HEK293 (cell line): ENCODE data around the gene UBE2E1.

Experiments used
- CTCF ChIA-PET: fragments of 350-600 bp; formaldehyde crosslinking; extraction: SDS; loops from one replicate; lab custom pipeline; 2021; ENCODE audit warnings: antibody characterized with exemption; lab: Yijun Ruan, JAX
- POLR2A ChIA-PET: fragments of 300-600 bp; formaldehyde crosslinking; extraction: SDS; loops from one replicate; lab custom pipeline; 2020; ENCODE audit warnings: antibody characterized with exemption, inconsistent platforms; lab: Yijun Ruan, JAX
- H3K27ac ChIP-seq: fragments of 200-500 bp; sonication (Bioruptor generic); 2 replicates; pipeline ENCODE4 v1.5.1; 2014; ENCODE audit warnings: low read depth, low read length, control low read depth, inconsistent platforms; ENCODE audit errors: extremely low read depth
- H3K36me3 ChIP-seq, 2 experiments: fragments of 200-500 bp in 1 of 2; sonication (Bioruptor generic) in 1 of 2; 1 replicate in 1 of 2; 2 replicates in 1 of 2; pipeline ENCODE4 v1.5.1; 2014 to 2017; ENCODE audit warnings: inconsistent platforms in 2 of 2, low read length in 2 of 2; ENCODE audit not compliant: control insufficient read depth in 2 of 2, insufficient read depth in 1 of 2
- H3K4me1 ChIP-seq: fragments of 200-500 bp; sonication (Bioruptor generic); 2 replicates; pipeline ENCODE4 v1.5.1; 2014; ENCODE audit warnings: mild to moderate bottlenecking, low read length, inconsistent platforms; ENCODE audit not compliant: control insufficient read depth, insufficient read depth
- H3K4me3 ChIP-seq: 2 replicates; pipeline ENCODE4 v1.5.1; 2011; ENCODE audit warnings: low read depth, mild to moderate bottlenecking, control low read depth, low read length, moderate library complexity
- H3K9me3 ChIP-seq: fragments of 200-500 bp; sonication (Bioruptor generic); 2 replicates; pipeline ENCODE4 v1.5.1; 2014; ENCODE audit warnings: low read depth, low read length, inconsistent platforms; ENCODE audit not compliant: control insufficient read depth, insufficient read depth
- EGR2 ChIP-seq: fragments of 450-650 bp; formaldehyde crosslinking; IDR thresholded peaks from 2 replicates; pipeline ENCODE4 v1.5.1; 2016; ENCODE audit warnings: low read depth, missing biosample characterization, missing genetic modification characterization
- GLI2 ChIP-seq: fragments of 450-650 bp; formaldehyde crosslinking; IDR thresholded peaks from 2 replicates; pipeline ENCODE4; 2017; ENCODE audit warnings: missing biosample characterization, missing genetic modification characterization, low read depth, borderline replicate concordance
- KLF17 ChIP-seq: fragments of 450-650 bp; formaldehyde crosslinking; IDR thresholded peaks from 2 replicates; pipeline ENCODE4 v1.5.1; 2016; ENCODE audit warnings: missing biosample characterization, missing genetic modification characterization
- PRDM1 ChIP-seq: fragments of 450-650 bp; formaldehyde crosslinking; IDR thresholded peaks from 2 replicates; pipeline ENCODE4; 2016; ENCODE audit warnings: missing biosample characterization, missing genetic modification characterization
- TCF7L2 ChIP-seq: IDR thresholded peaks from 2 replicates; pipeline ENCODE4 v1.6.1; 2011; ENCODE audit warnings: low read depth, mild to moderate bottlenecking, inconsistent platforms, low read length, moderate library complexity, borderline replicate concordance
- ZBTB48 ChIP-seq: fragments of 450-650 bp; formaldehyde crosslinking; IDR thresholded peaks from 2 replicates; pipeline ENCODE4 v1.5.1; 2016; ENCODE audit warnings: missing biosample characterization, missing genetic modification characterization
- ZBTB8A ChIP-seq: fragments of 450-650 bp; formaldehyde crosslinking; IDR thresholded peaks from 2 replicates; pipeline ENCODE4 v1.5.1; 2016; ENCODE audit warnings: missing biosample characterization, missing genetic modification characterization
- ZNF202 ChIP-seq: fragments of 450-650 bp; formaldehyde crosslinking; IDR thresholded peaks from 2 replicates; pipeline ENCODE4 v1.5.1; 2016; ENCODE audit warnings: missing biosample characterization, missing genetic modification characterization, borderline replicate concordance
- ZNF211 ChIP-seq: fragments of 450-650 bp; formaldehyde crosslinking; IDR thresholded peaks from 2 replicates; pipeline ENCODE4 v1.5.1; 2016; ENCODE audit warnings: low read depth, missing biosample characterization, missing genetic modification characterization
- ZNF335 ChIP-seq: fragments of 450-650 bp; formaldehyde crosslinking; conservative IDR thresholded peaks from 2 replicates; pipeline ENCODE4 v1.5.1; 2016; ENCODE audit warnings: missing biosample characterization, missing genetic modification characterization
- ZNF391 ChIP-seq: fragments of 450-650 bp; formaldehyde crosslinking; IDR thresholded peaks from 2 replicates; pipeline ENCODE4 v1.5.1; 2016; ENCODE audit warnings: low read depth, missing biosample characterization, missing genetic modification characterization, borderline replicate concordance
- ZNF394 ChIP-seq: fragments of 450-650 bp; formaldehyde crosslinking; IDR thresholded peaks from 2 replicates; pipeline ENCODE4 v1.5.1; 2016; ENCODE audit warnings: missing biosample characterization, missing genetic modification characterization, mild to moderate bottlenecking, moderate library complexity, borderline replicate concordance
- ZNF548 ChIP-seq: fragments of 450-650 bp; formaldehyde crosslinking; IDR thresholded peaks from 2 replicates; pipeline ENCODE4 v1.5.1; 2016; ENCODE audit warnings: missing biosample characterization, missing genetic modification characterization
- ZNF561 ChIP-seq: fragments of 450-650 bp; IDR thresholded peaks from 2 replicates; pipeline ENCODE4 v1.5.1; 2018; ENCODE audit warnings: missing biosample characterization, missing genetic modification characterization, borderline replicate concordance
- ZNF664 ChIP-seq: fragments of 450-650 bp; formaldehyde crosslinking; IDR thresholded peaks from 2 replicates; pipeline ENCODE4 v1.5.1; 2016; ENCODE audit warnings: missing biosample characterization, missing genetic modification characterization
- ZNF747 ChIP-seq: fragments of 450-650 bp; formaldehyde crosslinking; IDR thresholded peaks from 2 replicates; pipeline ENCODE4 v1.5.1; 2016; ENCODE audit warnings: missing biosample characterization, missing genetic modification characterization
- TF ChIP-seq, protein P1 (sequence below): fragments of 450-650 bp; formaldehyde crosslinking; IDR thresholded peaks from 2 replicates; pipeline ENCODE4 v1.5.1; 2016; ENCODE audit warnings: missing biosample characterization, missing genetic modification characterization, low read depth
- TF ChIP-seq, protein P2 (sequence below): sonication (generic); formaldehyde crosslinking; IDR thresholded peaks from 2 replicates; pipeline ENCODE4 v1.8.1; 2022; ENCODE audit warnings: mild to moderate bottlenecking, moderate library complexity, missing genetic modification reagents

UBE2E1 gene

DNA sequence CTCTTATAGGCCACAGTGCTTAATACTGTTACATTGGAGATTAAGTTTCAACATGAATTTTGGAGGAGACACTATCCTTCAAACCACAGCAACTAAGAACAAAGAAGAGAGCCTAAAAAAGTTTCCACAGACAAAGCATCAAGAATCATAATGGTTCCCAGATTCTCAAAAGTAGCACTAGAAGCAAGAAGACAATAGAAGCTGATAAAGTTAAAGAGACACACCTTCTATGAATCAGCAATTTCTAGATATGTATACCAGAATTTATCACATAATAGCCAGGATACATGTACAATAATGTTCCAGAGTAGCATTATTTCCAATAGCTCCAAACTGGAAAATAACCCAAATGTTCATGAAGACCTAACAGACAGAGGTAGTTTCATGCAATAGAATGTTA is 98.8 kb downstream of the UBE2E1 start (continued):
- TF ChIP-seq, protein P1, sequence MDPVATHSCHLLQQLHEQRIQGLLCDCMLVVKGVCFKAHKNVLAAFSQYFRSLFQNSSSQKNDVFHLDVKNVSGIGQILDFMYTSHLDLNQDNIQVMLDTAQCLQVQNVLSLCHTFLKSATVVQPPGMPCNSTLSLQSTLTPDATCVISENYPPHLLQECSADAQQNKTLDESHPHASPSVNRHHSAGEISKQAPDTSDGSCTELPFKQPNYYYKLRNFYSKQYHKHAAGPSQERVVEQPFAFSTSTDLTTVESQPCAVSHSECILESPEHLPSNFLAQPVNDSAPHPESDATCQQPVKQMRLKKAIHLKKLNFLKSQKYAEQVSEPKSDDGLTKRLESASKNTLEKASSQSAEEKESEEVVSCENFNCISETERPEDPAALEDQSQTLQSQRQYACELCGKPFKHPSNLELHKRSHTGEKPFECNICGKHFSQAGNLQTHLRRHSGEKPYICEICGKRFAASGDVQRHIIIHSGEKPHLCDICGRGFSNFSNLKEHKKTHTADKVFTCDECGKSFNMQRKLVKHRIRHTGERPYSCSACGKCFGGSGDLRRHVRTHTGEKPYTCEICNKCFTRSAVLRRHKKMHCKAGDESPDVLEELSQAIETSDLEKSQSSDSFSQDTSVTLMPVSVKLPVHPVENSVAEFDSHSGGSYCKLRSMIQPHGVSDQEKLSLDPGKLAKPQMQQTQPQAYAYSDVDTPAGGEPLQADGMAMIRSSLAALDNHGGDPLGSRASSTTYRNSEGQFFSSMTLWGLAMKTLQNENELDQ (tag by site-specific recombination) = no peak
- TF ChIP-seq ZNF561 (tag by site-specific recombination) = no peak
- TF ChIP-seq, all 188 proteins: peak for 0

- Histone ChIP-seq H3K9me3 (no peaks in the 10 kb centered on the region), H3K4me1 (peaks cover 5% of the 10 kb centered on the region), H3K36me3 (peaks cover 21 to 39% of the 10 kb centered on the region in 2 experiments; a peak in 2 of 3 replicates), H3K27ac (no peak overlapping the region), H3K4me3 (no peak overlapping the region)
- TF ChIP-seq ZBTB48 (tag by site-specific recombination) = no peak
- TF ChIP-seq ZNF391 (tag by site-specific recombination) = no peak
- peak; percentile 63 for TF ChIP-seq ZNF664 (tag by site-specific recombination)
- TF ChIP-seq ZNF747 (tag by site-specific recombination) = no peak
- ChIA-PET CTCF (no interaction called here), POLR2A (no interaction called here)
These were observed 103.6 kb downstream of the UBE2E1 start for GRCh38 chr3:23909341-23909740.

GRCh38 chr3:23911397-23911796 is 105.6 kb downstream of the UBE2E1 start:
- H3K36me3 ChIP-seq = peaks cover 21 to 35% of the 10 kb centered on the region in 2 experiments; a peak in 2 of 3 replicates
- H3K4me3 ChIP-seq = no peak overlapping the region
- H3K9me3 ChIP-seq = no peaks in the 10 kb centered on the region
- ChIA-PET CTCF (interaction anchor here (1.1 kb wide), 1 partner anchor 23 kb away, joined by 5 read pairs; no protein-coding TSS in a partner anchor), POLR2A (no interaction called here)
- TF ChIP-seq ZNF548 (tag by site-specific recombination) (no peak), PRDM1 (tag by site-specific recombination) (no peak), TCF7L2 (no peak), ZNF335 (tag by site-specific recombination) (no peak), GLI2 (tag by site-specific recombination) (no peak), ZBTB8A (no peak), KLF17 (tag by site-specific recombination) (no peak), ZNF202 (tag by site-specific recombination) (no peak), EGR2 (tag by site-specific recombination) (no peak), ZNF394 (tag by site-specific recombination) (no peak), ZNF211 (tag by site-specific recombination) (no peak)
- TF ChIP-seq, protein P2, sequence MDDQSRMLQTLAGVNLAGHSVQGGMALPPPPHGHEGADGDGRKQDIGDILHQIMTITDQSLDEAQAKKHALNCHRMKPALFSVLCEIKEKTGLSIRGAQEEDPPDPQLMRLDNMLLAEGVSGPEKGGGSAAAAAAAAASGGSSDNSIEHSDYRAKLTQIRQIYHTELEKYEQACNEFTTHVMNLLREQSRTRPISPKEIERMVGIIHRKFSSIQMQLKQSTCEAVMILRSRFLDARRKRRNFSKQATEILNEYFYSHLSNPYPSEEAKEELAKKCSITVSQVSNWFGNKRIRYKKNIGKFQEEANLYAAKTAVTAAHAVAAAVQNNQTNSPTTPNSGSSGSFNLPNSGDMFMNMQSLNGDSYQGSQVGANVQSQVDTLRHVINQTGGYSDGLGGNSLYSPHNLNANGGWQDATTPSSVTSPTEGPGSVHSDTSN (CRISPR knock-in tag) = no peak
- H3K4me1 ChIP-seq = peaks cover 7% of the 10 kb centered on the region
- no peak overlapping the region for H3K27ac ChIP-seq
